ENCODE measurements around the gene KCNK15.
"Not testable (repeated sequence)": the region's sequence is repeated elsewhere in the genome, so short reads cannot be mapped to it uniquely, and the experiment has no call there.

The KCNK15 gene

GRCh38 chr20:44745598-44746366 lies at the start of gene KCNK15:
Gene KCNK15 (plus strand): TSS chr20:44745865. CDS start chr20:44745911, 46 bp downstream.
- DNase-seq, result peak; percentile 45

- DNase-seq, result no peak
These were observed 49.4 kb upstream of the KCNK15 start for GRCh38 chr20:44696315-44696714.

GRCh38 chr20:44697041-44697440 lies 48.6 kb upstream of the KCNK15 start:
- DNase-seq, result not testable (repeated sequence)

- no peak for DNase-seq
These were observed 47.3 kb upstream of the KCNK15 start for GRCh38 chr20:44698351-44698750.

- no peak for DNase-seq
These were observed 45.4 kb upstream of the KCNK15 start for GRCh38 chr20:44700306-44700705.

GRCh38 chr20:44701118-44701857 lies 44.4 kb upstream of the KCNK15 start:
- DNase-seq, result no peak

- no peak for DNase-seq
These were observed 43.8 kb upstream of the KCNK15 start for GRCh38 chr20:44701858-44702256.

GRCh38 chr20:44702776-44703175 lies 42.9 kb upstream of the KCNK15 start:
- peak; percentile 95 for DNase-seq

- DNase-seq, result no peak
These were observed 42.3 kb upstream of the KCNK15 start for GRCh38 chr20:44703183-44703925.

GRCh38 chr20:44703956-44704488 lies 41.6 kb upstream of the KCNK15 start:
- DNase-seq, result no peak

GRCh38 chr20:44704551-44704971 lies 41.1 kb upstream of the KCNK15 start:
- peak; percentile 92 for DNase-seq

- DNase-seq, result no peak
These were observed 40.1 kb upstream of the KCNK15 start for GRCh38 chr20:44705364-44706094.

GRCh38 chr20:44706301-44707017 lies 39.2 kb upstream of the KCNK15 start:
- peak; percentile 41 for DNase-seq

- no peak for DNase-seq
These were observed 38.6 kb upstream of the KCNK15 start for GRCh38 chr20:44707018-44707579.

GRCh38 chr20:44709380-44709779 lies 36.3 kb upstream of the KCNK15 start:
- no peak for DNase-seq

GRCh38 chr20:44709797-44710196 lies 35.9 kb upstream of the KCNK15 start:
- no peak for DNase-seq

- DNase-seq, result no peak
These were observed 34.4 kb upstream of the KCNK15 start for GRCh38 chr20:44711237-44711636.

GRCh38 chr20:44714102-44714700 lies 31.5 kb upstream of the KCNK15 start:
- DNase-seq, result no peak

- peak; percentile 83 for DNase-seq
These were observed 30.8 kb upstream of the KCNK15 start, which contains the start of gene CCN5 for GRCh38 chr20:44714701-44715498. Gene CCN5 (plus strand): TSS chr20:44715369. CDS start chr20:44715391, 22 bp downstream.
